Measurements from ENCODE around the gene CDH13.

CDH13 gene

GRCh38 chr16:82629441-82630027 is 2.8 kb downstream of the CDH13 start:
- Histone ChIP-seq H3K27ac (ENCODE audit: poor library complexity, severe bottlenecking) (peak overlapping the region; percentile 100), H3K36me3 (ENCODE audit: low read depth) (peaks cover 15% of the 10 kb centered on the region; the same call in 1 of the 2 replicates), H3K4me3 (ENCODE audit: severe bottlenecking) (no peak overlapping the region), H3K27me3 (ENCODE audit: insufficient read depth, poor library complexity, severe bottlenecking) (no peaks in the 10 kb centered on the region), H3K9me3 (ENCODE audit: severe bottlenecking) (no peaks in the 10 kb centered on the region), H3K4me1 (ENCODE audit: insufficient read depth, poor library complexity, severe bottlenecking) (peaks cover 65% of the 10 kb centered on the region)
- TF ChIP-seq CTCF (IDR thresholded peaks at IDR 0.05; ENCODE audit: poor library complexity, severe bottlenecking) = no peak
- DNase-seq (ENCODE audit: low spot score) (no peak), ATAC-seq (ENCODE audit: low read depth) (peak; percentile 17)

GRCh38 chr16:82630219-82630618 is 3.5 kb downstream of the CDH13 start:
- DNase-seq (ENCODE audit: low spot score) = no peak
- Histone ChIP-seq H3K9me3 (ENCODE audit: severe bottlenecking) (no peaks in the 10 kb centered on the region), H3K27me3 (ENCODE audit: insufficient read depth, poor library complexity, severe bottlenecking) (no peaks in the 10 kb centered on the region), H3K4me3 (ENCODE audit: severe bottlenecking) (no peak overlapping the region), H3K4me1 (ENCODE audit: insufficient read depth, poor library complexity, severe bottlenecking) (peaks cover 72% of the 10 kb centered on the region), H3K27ac (ENCODE audit: poor library complexity, severe bottlenecking) (peak overlapping the region; percentile 100), H3K36me3 (ENCODE audit: low read depth) (peaks cover 20% of the 10 kb centered on the region; the same call in 1 of the 2 replicates)
- no peak for TF ChIP-seq CTCF (IDR thresholded peaks at IDR 0.05; ENCODE audit: poor library complexity, severe bottlenecking)
- ATAC-seq (ENCODE audit: low read depth) = peak; percentile 15; the same call in 1 of the 3 replicates

GRCh38 chr16:82630688-82631087 is 3.9 kb downstream of the CDH13 start:
- Histone ChIP-seq H3K36me3 (ENCODE audit: low read depth) (peaks cover 20% of the 10 kb centered on the region; the same call in 1 of the 2 replicates), H3K9me3 (ENCODE audit: severe bottlenecking) (no peaks in the 10 kb centered on the region), H3K4me3 (ENCODE audit: severe bottlenecking) (no peak overlapping the region), H3K27me3 (ENCODE audit: insufficient read depth, poor library complexity, severe bottlenecking) (no peaks in the 10 kb centered on the region), H3K4me1 (ENCODE audit: insufficient read depth, poor library complexity, severe bottlenecking) (peaks cover 73% of the 10 kb centered on the region), H3K27ac (ENCODE audit: poor library complexity, severe bottlenecking) (peak overlapping the region; percentile 100)
- peak; percentile 74 for TF ChIP-seq CTCF (IDR thresholded peaks at IDR 0.05; ENCODE audit: poor library complexity, severe bottlenecking)
- ATAC-seq (ENCODE audit: low read depth) (no peak), DNase-seq (ENCODE audit: low spot score) (no peak)

- DNase-seq (ENCODE audit: low spot score) = no peak
- Histone ChIP-seq H3K4me3 (ENCODE audit: severe bottlenecking) (no peak overlapping the region), H3K27me3 (ENCODE audit: insufficient read depth, poor library complexity, severe bottlenecking) (no peaks in the 10 kb centered on the region), H3K36me3 (ENCODE audit: low read depth) (peaks cover 20% of the 10 kb centered on the region; the same call in 1 of the 2 replicates), H3K4me1 (ENCODE audit: insufficient read depth, poor library complexity, severe bottlenecking) (peaks cover 72% of the 10 kb centered on the region), H3K27ac (ENCODE audit: poor library complexity, severe bottlenecking) (peak overlapping the region; percentile 100), H3K9me3 (ENCODE audit: severe bottlenecking) (no peaks in the 10 kb centered on the region)
- peak; percentile 32 for TF ChIP-seq CTCF (IDR thresholded peaks at IDR 0.05; ENCODE audit: poor library complexity, severe bottlenecking)
- ATAC-seq (ENCODE audit: low read depth) = no peak
Measured at GRCh38 chr16:82631701-82632685, 5.2 kb downstream of the CDH13 start.

All from RWPE2 (cell line).